ENCODE measurements around the gene UBXN6. TPM values are rescaled to one million over a fixed set of nuclear protein-coding genes. Genes with fewer than 3 reads are reported as not detected.

The UBXN6 gene
- total and polyA plus RNA-seq, 2 experiments from 2014 or later = 19.1 to 21.6 TPM

DNA sequence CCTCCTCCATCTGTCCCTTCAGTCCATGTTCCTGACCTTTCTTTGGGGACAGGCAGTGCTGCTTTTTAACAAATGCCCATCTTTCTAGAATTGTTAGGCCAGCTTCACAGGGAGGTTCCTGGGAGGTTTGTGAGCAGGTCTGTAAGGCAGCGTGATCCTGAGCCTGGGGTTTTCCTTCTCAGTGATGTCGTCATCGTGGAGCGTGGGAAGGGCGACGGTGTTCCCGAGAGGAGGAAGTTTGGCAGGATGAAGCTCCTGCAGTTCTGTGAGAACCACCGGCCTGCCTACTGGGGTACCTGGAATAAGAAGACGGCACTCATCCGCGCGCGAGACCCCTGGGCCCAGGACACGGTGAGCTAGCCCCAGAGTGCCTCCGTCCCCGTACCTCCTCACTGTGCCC lies 28.3 kb downstream of the UBXN6 start (continued):
- TF ChIP-seq, protein P1, sequence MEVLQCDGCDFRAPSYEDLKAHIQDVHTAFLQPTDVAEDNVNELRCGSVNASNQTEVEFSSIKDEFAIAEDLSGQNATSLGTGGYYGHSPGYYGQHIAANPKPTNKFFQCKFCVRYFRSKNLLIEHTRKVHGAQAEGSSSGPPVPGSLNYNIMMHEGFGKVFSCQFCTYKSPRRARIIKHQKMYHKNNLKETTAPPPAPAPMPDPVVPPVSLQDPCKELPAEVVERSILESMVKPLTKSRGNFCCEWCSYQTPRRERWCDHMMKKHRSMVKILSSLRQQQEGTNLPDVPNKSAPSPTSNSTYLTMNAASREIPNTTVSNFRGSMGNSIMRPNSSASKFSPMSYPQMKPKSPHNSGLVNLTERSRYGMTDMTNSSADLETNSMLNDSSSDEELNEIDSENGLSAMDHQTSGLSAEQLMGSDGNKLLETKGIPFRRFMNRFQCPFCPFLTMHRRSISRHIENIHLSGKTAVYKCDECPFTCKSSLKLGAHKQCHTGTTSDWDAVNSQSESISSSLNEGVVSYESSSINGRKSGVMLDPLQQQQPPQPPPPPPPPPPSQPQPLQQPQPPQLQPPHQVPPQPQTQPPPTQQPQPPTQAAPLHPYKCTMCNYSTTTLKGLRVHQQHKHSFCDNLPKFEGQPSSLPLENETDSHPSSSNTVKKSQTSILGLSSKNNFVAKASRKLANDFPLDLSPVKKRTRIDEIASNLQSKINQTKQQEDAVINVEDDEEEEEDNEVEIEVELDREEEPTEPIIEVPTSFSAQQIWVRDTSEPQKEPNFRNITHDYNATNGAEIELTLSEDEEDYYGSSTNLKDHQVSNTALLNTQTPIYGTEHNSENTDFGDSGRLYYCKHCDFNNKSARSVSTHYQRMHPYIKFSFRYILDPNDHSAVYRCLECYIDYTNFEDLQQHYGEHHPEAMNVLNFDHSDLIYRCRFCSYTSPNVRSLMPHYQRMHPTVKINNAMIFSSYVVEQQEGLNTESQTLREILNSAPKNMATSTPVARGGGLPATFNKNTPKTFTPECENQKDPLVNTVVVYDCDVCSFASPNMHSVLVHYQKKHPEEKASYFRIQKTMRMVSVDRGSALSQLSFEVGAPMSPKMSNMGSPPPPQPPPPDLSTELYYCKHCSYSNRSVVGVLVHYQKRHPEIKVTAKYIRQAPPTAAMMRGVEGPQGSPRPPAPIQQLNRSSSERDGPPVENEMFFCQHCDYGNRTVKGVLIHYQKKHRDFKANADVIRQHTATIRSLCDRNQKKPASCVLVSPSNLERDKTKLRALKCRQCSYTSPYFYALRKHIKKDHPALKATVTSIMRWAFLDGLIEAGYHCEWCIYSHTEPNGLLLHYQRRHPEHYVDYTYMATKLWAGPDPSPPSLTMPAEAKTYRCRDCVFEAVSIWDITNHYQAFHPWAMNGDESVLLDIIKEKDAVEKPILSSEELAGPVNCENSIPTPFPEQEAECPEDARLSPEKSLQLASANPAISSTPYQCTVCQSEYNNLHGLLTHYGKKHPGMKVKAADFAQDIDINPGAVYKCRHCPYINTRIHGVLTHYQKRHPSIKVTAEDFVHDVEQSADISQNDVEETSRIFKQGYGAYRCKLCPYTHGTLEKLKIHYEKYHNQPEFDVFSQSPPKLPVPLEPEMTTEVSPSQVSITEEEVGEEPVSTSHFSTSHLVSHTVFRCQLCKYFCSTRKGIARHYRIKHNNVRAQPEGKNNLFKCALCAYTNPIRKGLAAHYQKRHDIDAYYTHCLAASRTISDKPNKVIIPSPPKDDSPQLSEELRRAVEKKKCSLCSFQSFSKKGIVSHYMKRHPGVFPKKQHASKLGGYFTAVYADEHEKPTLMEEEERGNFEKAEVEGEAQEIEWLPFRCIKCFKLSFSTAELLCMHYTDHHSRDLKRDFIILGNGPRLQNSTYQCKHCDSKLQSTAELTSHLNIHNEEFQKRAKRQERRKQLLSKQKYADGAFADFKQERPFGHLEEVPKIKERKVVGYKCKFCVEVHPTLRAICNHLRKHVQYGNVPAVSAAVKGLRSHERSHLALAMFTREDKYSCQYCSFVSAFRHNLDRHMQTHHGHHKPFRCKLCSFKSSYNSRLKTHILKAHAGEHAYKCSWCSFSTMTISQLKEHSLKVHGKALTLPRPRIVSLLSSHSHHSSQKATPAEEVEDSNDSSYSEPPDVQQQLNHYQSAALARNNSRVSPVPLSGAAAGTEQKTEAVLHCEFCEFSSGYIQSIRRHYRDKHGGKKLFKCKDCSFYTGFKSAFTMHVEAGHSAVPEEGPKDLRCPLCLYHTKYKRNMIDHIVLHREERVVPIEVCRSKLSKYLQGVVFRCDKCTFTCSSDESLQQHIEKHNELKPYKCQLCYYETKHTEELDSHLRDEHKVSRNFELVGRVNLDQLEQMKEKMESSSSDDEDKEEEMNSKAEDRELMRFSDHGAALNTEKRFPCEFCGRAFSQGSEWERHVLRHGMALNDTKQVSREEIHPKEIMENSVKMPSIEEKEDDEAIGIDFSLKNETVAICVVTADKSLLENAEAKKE (CRISPR knock-in tag; IDR thresholded peaks at IDR 0.05) = no peak
- TF ChIP-seq ZNF331 (CRISPR knock-in tag; IDR thresholded peaks at IDR 0.05; ENCODE audit: low read depth) = no peak

DNA sequence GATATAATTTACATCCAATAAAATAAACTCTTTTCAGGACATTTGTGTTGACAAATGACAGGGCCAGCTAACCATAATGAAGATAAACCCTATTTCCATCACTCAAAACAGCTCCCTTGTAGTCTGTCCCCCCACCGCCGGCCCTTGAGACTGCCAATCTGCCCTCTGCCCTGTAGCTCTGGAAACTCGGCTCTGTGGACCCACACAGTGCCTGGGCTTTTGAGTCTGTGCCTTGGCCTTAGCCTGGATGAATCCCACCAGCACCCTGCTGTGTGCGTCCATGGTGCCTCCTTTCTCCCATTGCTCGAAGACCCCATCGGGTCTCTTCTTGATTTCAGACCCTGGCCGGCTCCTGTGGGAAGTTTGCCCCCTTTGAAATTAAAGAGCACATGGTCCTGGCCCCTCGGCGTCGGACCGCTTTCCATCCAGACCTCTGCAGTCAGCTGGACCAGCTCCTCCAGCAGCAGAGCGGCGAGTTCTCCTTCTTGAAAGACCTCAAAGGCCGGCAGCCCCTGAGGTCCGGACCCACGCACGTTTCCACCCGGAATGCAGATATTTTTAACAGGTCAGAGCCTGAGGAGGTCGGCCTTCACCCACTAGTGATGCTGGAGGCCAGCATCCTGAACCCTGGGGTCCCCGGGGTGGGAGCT lies 29.1 kb downstream of the UBXN6 start:
- Histone ChIP-seq H2AFZ (no peak overlapping the region), H3K27ac (ENCODE audit: low read depth) (peak overlapping the region; percentile 45; the same call in 1 of the 2 replicates), H3K9me2 (ENCODE audit: insufficient read depth) (no peaks in the 10 kb centered on the region), H4K20me1 (replicated peaks; ENCODE audit: insufficient read depth) (peaks cover 29% of the 10 kb centered on the region), H3K4me2 (no peak overlapping the region), H3K36me3 (ENCODE audit: insufficient read depth) (peaks cover 69% of the 10 kb centered on the region), H3K79me2 (replicated peaks; ENCODE audit: insufficient read depth) (peaks cover 17% of the 10 kb centered on the region), H3K4me1 (ENCODE audit: insufficient read depth) (no peaks in the 10 kb centered on the region), H3F3A (replicated peaks; ENCODE audit: low read depth) (peaks cover 16% of the 10 kb centered on the region), H3K27me3 (ENCODE audit: insufficient read depth) (no peaks in the 10 kb centered on the region), H3K4me3 (no peak overlapping the region)
- H3K4me3 Mint-ChIP-seq = no peak overlapping the region
- H3K27me3 Mint-ChIP-seq (ENCODE audit: insufficient read depth, low read depth, poor library complexity) = peaks cover 9% of the 10 kb centered on the region
- H3K36me3 Mint-ChIP-seq (ENCODE audit: low read depth) = peaks cover 92% of the 10 kb centered on the region
- DNase-seq (ENCODE audit: low spot score) (no peak), ATAC-seq (no peak)
- H3K4me1 Mint-ChIP-seq = no peaks in the 10 kb centered on the region; the same call in 2 of the 3 replicates
- TF ChIP-seq, protein P2, sequence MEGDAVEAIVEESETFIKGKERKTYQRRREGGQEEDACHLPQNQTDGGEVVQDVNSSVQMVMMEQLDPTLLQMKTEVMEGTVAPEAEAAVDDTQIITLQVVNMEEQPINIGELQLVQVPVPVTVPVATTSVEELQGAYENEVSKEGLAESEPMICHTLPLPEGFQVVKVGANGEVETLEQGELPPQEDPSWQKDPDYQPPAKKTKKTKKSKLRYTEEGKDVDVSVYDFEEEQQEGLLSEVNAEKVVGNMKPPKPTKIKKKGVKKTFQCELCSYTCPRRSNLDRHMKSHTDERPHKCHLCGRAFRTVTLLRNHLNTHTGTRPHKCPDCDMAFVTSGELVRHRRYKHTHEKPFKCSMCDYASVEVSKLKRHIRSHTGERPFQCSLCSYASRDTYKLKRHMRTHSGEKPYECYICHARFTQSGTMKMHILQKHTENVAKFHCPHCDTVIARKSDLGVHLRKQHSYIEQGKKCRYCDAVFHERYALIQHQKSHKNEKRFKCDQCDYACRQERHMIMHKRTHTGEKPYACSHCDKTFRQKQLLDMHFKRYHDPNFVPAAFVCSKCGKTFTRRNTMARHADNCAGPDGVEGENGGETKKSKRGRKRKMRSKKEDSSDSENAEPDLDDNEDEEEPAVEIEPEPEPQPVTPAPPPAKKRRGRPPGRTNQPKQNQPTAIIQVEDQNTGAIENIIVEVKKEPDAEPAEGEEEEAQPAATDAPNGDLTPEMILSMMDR (conservative IDR thresholded peaks at IDR 0.05; ENCODE audit: low read depth in 2 of 2) = no peak
- no peak for TF ChIP-seq ZNF331 (CRISPR knock-in tag; IDR thresholded peaks at IDR 0.05; ENCODE audit: low read depth)
- no peak overlapping the region for H3K27ac Mint-ChIP-seq
- H3K9me3 Mint-ChIP-seq = no peaks in the 10 kb centered on the region
